ENCODE data around the gene GATB. TPM values are rescaled to one million over a fixed set of nuclear protein-coding genes. Genes with fewer than 3 reads are reported as not detected.
A peak's percentile ranks its signal among the peaks of the same experiment; 100 is the strongest.

GATB gene
- total and polyA plus RNA-seq, 2 experiments from 2014 or later = 17.7 to 18.9 TPM

DNA sequence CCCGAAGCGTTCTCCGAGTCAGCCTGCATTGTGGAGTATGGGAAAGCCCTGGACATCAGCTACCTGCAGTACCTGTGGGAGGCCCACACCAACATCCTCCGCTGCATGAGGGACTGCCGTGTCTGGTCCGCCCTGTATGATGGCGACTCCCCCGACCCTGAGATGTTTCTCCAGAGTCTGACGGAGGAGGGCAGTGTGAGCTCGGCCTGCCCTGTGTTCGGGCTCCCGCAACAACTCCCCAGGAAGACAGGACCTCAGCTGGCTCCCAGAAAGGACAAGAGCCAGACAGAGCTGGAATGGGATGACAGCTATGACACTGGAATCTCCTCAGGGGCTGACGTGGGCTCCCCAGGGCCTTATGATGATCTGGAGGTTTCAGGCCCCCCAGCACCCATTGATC lies 111.3 kb downstream of the GATB start:
- H3K4me1 Mint-ChIP-seq = peaks cover 12% of the 10 kb centered on the region

DNA sequence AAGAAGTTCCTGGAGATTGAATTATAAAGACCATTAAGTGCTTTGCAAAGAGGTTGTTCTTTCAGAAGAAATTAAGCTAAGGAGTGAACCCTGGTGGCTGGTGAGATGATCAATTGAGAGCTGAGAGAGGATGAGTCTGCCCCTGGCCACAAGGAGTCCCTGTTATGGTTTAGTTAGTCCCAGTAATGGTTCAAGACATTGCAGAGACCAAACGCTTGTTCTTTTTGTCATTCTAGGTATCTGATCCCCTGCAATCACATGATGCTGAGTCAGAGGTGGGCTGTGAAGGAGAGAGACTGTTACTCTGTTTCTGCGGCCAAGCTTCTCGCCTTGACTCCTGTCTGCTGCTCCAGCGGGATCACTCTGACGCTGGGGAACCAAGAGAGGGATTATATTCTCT lies 114.5 kb downstream of the GATB start:
- Mint-ChIP-seq H3K4me3 (no peak overlapping the region), H3K27ac (0 out of 2 replicates have a peak overlapping the region, but pooled peaks have one; percentile 3), H3K4me1 (peaks cover 20% of the 10 kb centered on the region), H3K27me3 (ENCODE audit: insufficient read depth, low read depth, poor library complexity) (peaks cover 1% of the 10 kb centered on the region), H3K9me3 (no peaks in the 10 kb centered on the region), H3K36me3 (ENCODE audit: low read depth) (peaks cover 3% of the 10 kb centered on the region)
- H3K36me3 ChIP-seq (ENCODE audit: insufficient read depth) = peaks cover 10% of the 10 kb centered on the region; the same call in 1 of the 2 replicates
- no peak overlapping the region for H3K27ac ChIP-seq (ENCODE audit: low read depth)
- no peaks in the 10 kb centered on the region for H4K20me1 ChIP-seq (replicated peaks; ENCODE audit: insufficient read depth)
- H3K4me1 ChIP-seq (ENCODE audit: insufficient read depth) = peaks cover 12% of the 10 kb centered on the region; the same call in 1 of the 2 replicates
- TF ChIP-seq, protein P1, sequence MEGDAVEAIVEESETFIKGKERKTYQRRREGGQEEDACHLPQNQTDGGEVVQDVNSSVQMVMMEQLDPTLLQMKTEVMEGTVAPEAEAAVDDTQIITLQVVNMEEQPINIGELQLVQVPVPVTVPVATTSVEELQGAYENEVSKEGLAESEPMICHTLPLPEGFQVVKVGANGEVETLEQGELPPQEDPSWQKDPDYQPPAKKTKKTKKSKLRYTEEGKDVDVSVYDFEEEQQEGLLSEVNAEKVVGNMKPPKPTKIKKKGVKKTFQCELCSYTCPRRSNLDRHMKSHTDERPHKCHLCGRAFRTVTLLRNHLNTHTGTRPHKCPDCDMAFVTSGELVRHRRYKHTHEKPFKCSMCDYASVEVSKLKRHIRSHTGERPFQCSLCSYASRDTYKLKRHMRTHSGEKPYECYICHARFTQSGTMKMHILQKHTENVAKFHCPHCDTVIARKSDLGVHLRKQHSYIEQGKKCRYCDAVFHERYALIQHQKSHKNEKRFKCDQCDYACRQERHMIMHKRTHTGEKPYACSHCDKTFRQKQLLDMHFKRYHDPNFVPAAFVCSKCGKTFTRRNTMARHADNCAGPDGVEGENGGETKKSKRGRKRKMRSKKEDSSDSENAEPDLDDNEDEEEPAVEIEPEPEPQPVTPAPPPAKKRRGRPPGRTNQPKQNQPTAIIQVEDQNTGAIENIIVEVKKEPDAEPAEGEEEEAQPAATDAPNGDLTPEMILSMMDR (conservative IDR thresholded peaks at IDR 0.05; ENCODE audit: low read depth in 2 of 2) = peak; percentile 38 to 51
- TF ChIP-seq ZNF114 (CRISPR knock-in tag; IDR thresholded peaks at IDR 0.05) = no peak
- no peaks in the 10 kb centered on the region for H3K9me2 ChIP-seq (ENCODE audit: insufficient read depth)
- ATAC-seq = peak; percentile 62
- no peak overlapping the region for H2AFZ ChIP-seq
- H3F3A ChIP-seq (replicated peaks; ENCODE audit: low read depth) = 0 out of 2 replicates have a peak, but pooled peaks cover 5% of the 10 kb centered on the region
- H3K4me2 ChIP-seq = no peak overlapping the region
- H3K79me2 ChIP-seq (replicated peaks; ENCODE audit: insufficient read depth) = no peaks in the 10 kb centered on the region
- H3K4me3 ChIP-seq = no peak overlapping the region
- no peaks in the 10 kb centered on the region for H3K27me3 ChIP-seq (ENCODE audit: insufficient read depth)
- DNase-seq (ENCODE audit: low spot score) = peak; percentile 51

More for the DNA sequence above, 111.3 kb downstream of the GATB start:
- Histone ChIP-seq H3K79me2 (replicated peaks; ENCODE audit: insufficient read depth) (no peaks in the 10 kb centered on the region), H3K27ac (ENCODE audit: low read depth) (no peak overlapping the region), H3K4me1 (ENCODE audit: insufficient read depth) (peaks cover 12% of the 10 kb centered on the region; the same call in 1 of the 2 replicates), H3K27me3 (ENCODE audit: insufficient read depth) (no peaks in the 10 kb centered on the region), H3K4me2 (no peak overlapping the region), H2AFZ (no peak overlapping the region), H3K36me3 (ENCODE audit: insufficient read depth) (peaks cover 11% of the 10 kb centered on the region; the same call in 1 of the 2 replicates), H4K20me1 (replicated peaks; ENCODE audit: insufficient read depth) (peaks cover 6% of the 10 kb centered on the region; the same call in 1 of the 2 replicates), H3F3A (replicated peaks; ENCODE audit: low read depth) (0 out of 2 replicates have a peak, but pooled peaks cover 5% of the 10 kb centered on the region), H3K4me3 (no peak overlapping the region), H3K9me2 (ENCODE audit: insufficient read depth) (no peaks in the 10 kb centered on the region)
- DNase-seq (ENCODE audit: low spot score) (no peak), ATAC-seq (no peak)
- peaks cover 3% of the 10 kb centered on the region for H3K27me3 Mint-ChIP-seq (ENCODE audit: insufficient read depth, low read depth, poor library complexity)
- TF ChIP-seq, protein P1 (conservative IDR thresholded peaks at IDR 0.05; ENCODE audit: low read depth in 2 of 2) = 0 out of 4 replicates have a peak, but pooled peaks of 1 of the 2 experiments have one; percentile 24
- TF ChIP-seq, protein P2, sequence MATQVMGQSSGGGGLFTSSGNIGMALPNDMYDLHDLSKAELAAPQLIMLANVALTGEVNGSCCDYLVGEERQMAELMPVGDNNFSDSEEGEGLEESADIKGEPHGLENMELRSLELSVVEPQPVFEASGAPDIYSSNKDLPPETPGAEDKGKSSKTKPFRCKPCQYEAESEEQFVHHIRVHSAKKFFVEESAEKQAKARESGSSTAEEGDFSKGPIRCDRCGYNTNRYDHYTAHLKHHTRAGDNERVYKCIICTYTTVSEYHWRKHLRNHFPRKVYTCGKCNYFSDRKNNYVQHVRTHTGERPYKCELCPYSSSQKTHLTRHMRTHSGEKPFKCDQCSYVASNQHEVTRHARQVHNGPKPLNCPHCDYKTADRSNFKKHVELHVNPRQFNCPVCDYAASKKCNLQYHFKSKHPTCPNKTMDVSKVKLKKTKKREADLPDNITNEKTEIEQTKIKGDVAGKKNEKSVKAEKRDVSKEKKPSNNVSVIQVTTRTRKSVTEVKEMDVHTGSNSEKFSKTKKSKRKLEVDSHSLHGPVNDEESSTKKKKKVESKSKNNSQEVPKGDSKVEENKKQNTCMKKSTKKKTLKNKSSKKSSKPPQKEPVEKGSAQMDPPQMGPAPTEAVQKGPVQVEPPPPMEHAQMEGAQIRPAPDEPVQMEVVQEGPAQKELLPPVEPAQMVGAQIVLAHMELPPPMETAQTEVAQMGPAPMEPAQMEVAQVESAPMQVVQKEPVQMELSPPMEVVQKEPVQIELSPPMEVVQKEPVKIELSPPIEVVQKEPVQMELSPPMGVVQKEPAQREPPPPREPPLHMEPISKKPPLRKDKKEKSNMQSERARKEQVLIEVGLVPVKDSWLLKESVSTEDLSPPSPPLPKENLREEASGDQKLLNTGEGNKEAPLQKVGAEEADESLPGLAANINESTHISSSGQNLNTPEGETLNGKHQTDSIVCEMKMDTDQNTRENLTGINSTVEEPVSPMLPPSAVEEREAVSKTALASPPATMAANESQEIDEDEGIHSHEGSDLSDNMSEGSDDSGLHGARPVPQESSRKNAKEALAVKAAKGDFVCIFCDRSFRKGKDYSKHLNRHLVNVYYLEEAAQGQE (IDR thresholded peaks at IDR 0.05; ENCODE audit: unreplicated experiment) = no peak
- peaks cover 3% of the 10 kb centered on the region for H3K36me3 Mint-ChIP-seq (ENCODE audit: low read depth)
- no peak overlapping the region for H3K4me3 Mint-ChIP-seq
- H3K9me3 Mint-ChIP-seq = no peaks in the 10 kb centered on the region
- no peak overlapping the region for H3K27ac Mint-ChIP-seq
